ENCODE measurements around the gene MYLK4. TPM values are rescaled to one million over a fixed set of nuclear protein-coding genes. Genes with fewer than 3 reads are reported as not detected.

The MYLK4 gene
- total and polyA plus RNA-seq, 9 donors: 0.24 to 0.83 (median 0.50) TPM

DNA sequence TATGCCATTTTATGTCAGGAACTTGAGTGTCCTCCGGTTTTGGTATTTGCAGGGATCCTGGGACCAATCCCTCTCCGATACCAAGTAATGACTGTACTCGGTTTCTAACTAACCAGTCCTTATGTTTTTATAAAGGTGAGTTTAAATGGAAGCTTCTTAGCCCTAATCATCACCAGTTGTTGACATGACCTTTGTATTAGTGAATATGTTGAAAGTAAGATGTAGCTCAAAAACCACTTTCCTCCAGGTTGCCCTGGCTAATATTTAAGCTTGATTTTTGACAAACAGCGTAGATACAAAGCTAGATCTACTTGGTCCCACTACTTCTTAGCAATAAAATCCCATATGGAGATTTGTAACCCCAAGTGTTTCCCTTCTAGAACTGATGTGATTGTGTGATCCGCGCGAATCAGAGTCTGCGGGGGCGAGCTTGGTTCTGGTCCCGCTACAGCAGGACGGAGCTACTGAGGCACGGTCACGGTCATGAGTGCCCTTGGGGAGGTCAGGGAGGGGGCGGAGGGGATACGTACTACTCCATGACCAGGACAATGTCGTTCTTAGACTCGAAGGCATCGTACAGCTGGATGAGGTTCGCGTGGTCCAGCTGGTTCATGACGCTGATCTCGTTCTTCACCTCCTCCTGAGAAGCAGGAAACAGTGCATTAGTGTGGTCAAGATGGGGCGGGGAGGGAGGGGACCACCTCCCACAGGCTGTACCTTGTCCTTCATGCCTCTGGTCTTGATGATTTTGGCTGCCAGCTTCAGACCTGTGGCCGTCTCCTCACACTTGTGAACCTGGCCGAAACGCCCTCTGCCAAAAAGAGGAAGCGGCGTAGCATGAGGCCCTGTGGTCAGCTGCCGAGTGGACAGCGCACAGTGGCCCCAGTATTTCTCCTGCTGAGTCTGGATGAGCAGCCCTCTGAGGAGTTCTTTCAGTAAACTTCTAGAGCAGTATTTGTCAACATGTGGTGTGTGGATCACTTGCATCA lies 65.7 kb downstream of the MYLK4 start:
- WGBS, 3 donors: 96 to 98% (median 96%) methylated on average over 30 of the region's 30 CpGs
- Histone ChIP-seq H3K4me3 (no peak overlapping the region), H3K36me3 (no peaks in the 10 kb centered on the region), H3K27ac (no peak overlapping the region), H3K4me1 (ENCODE audit: insufficient read depth) (no peaks in the 10 kb centered on the region), H3K27me3 (no peaks in the 10 kb centered on the region), H3K9me3 (no peaks in the 10 kb centered on the region)
- no peak for DNase-seq
- TF ChIP-seq EP300 (IDR thresholded peaks at IDR 0.05): no peak
- TF ChIP-seq POLR2A (IDR thresholded peaks at IDR 0.05): no peak
- no peak for TF ChIP-seq CTCF (IDR thresholded peaks at IDR 0.05)
- intact Hi-C loops (cut with DNase I): no loop called here

- WGBS, 3 donors: 94 to 95% (median 94%) methylated on average over 18 of the region's 18 CpGs
Measured at GRCh38 chr6:2684103-2684749, 66.5 kb downstream of the MYLK4 start.

DNA sequence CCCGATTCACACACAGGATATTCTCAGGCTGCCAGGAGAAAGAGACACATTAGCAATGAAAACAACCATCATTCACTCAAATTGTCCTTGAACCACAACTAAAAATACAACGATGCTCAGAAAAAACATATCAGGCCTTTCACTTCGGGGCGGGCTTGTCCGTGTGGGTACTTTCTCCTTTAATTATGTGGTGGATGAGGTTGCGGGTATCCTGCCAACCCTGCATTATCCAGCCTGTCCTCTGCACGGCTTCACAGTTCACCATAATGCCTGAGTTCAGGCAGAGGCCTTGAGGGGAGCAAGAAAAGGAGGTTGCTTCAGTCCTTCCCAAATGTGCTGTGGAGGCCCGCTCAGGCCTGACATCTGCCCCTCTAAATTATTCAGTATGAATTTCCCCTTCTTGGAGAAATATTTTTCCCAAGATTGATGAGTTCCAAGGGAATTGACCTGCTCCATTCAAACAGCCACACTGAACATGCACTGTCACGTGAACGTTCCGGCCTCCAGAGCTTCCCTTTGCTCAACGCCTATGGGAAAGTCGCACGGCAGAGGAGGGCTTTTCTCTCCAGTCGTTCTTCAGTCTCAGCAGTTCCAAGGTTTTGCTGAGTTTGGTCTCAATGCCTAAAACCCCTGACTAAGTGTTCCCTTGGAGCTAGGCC lies 70.3 kb downstream of the MYLK4 start:
- Histone ChIP-seq H3K27me3 (no peaks in the 10 kb centered on the region), H3K36me3 (no peaks in the 10 kb centered on the region), H3K4me3 (no peak overlapping the region), H3K9me3 (no peaks in the 10 kb centered on the region), H3K4me1 (ENCODE audit: insufficient read depth) (no peaks in the 10 kb centered on the region), H3K27ac (no peak overlapping the region)
- 52 to 66% (median 57%) methylated on average over 15 of the region's 15 CpGs for WGBS, 3 donors
- TF ChIP-seq POLR2A (IDR thresholded peaks at IDR 0.05): no peak
- TF ChIP-seq EP300 (IDR thresholded peaks at IDR 0.05): no peak
- no peak for TF ChIP-seq CTCF (IDR thresholded peaks at IDR 0.05)
- DNase-seq: no peak
- intact Hi-C loops (cut with DNase I): no loop called here

More at GRCh38 chr6:2684103-2684749, 66.5 kb downstream of the MYLK4 start:
- H3K4me3 ChIP-seq: no peak overlapping the region
- no peak for DNase-seq
- no peaks in the 10 kb centered on the region for H3K27me3 ChIP-seq
- H3K4me1 ChIP-seq (ENCODE audit: insufficient read depth): no peaks in the 10 kb centered on the region
- H3K9me3 ChIP-seq: no peaks in the 10 kb centered on the region
- TF ChIP-seq EP300 (IDR thresholded peaks at IDR 0.05) (no peak), CTCF (IDR thresholded peaks at IDR 0.05) (no peak), POLR2A (IDR thresholded peaks at IDR 0.05) (no peak)
- intact Hi-C loops (cut with DNase I): no loop called here
- no peaks in the 10 kb centered on the region for H3K36me3 ChIP-seq
- H3K27ac ChIP-seq: no peak overlapping the region

GRCh38 chr6:2677080-2677593 lies 73.6 kb downstream of the MYLK4 start:
- no peaks in the 10 kb centered on the region for H3K4me1 ChIP-seq (ENCODE audit: insufficient read depth)
- no peaks in the 10 kb centered on the region for H3K27me3 ChIP-seq
- H3K9me3 ChIP-seq: no peaks in the 10 kb centered on the region
- DNase-seq: no peak
- 86 to 90% (median 87%) methylated on average over 4 of the region's 4 CpGs for WGBS, 3 donors
- TF ChIP-seq POLR2A (IDR thresholded peaks at IDR 0.05): no peak
- TF ChIP-seq CTCF (IDR thresholded peaks at IDR 0.05): no peak
- no peak for TF ChIP-seq EP300 (IDR thresholded peaks at IDR 0.05)
- no peak overlapping the region for H3K4me3 ChIP-seq
- no peaks in the 10 kb centered on the region for H3K36me3 ChIP-seq
- H3K27ac ChIP-seq: no peak overlapping the region
- intact Hi-C loops (cut with DNase I): no loop called here
